Effector memory CD4-positive, alpha-beta T cell (primary cell): ENCODE measurements around the gene TXNRD2.

Experiments used
- DNase-seq, 3 donors: peaks; one replicate each; pipeline ENCODE4 v3.0.0-alpha.2; 2020
- H3K27ac ChIP-seq: 2 replicates; pipeline ENCODE4 v1.7.0; 2013; ENCODE audit warnings: mild to moderate bottlenecking, low read length, moderate library complexity; ENCODE audit not compliant: insufficient read depth, poor library complexity, severe bottlenecking
- H3K27me3 ChIP-seq: replicated peaks from 2 replicates; pipeline ENCODE4 v1.7.0; 2013; ENCODE audit warnings: mild to moderate bottlenecking, low read length; ENCODE audit not compliant: insufficient read depth, control insufficient read depth, poor library complexity, severe bottlenecking
- H3K36me3 ChIP-seq: 2 replicates; pipeline ENCODE4 v1.7.0; 2013; ENCODE audit warnings: mild to moderate bottlenecking, low read length, moderate library complexity; ENCODE audit not compliant: control insufficient read depth, insufficient read depth
- H3K4me1 ChIP-seq: 2 replicates; pipeline ENCODE4 v1.7.0; 2013; ENCODE audit warnings: low read length, mild to moderate bottlenecking; ENCODE audit not compliant: control insufficient read depth, insufficient read depth, poor library complexity, severe bottlenecking
- H3K4me3 ChIP-seq: 2 replicates; pipeline ENCODE4 v1.7.0; 2013; ENCODE audit warnings: low read length, low read depth, mild to moderate bottlenecking; ENCODE audit not compliant: insufficient read depth, poor library complexity, severe bottlenecking
- H3K9me3 ChIP-seq: 2 replicates; pipeline ENCODE4 v1.7.0; 2013; ENCODE audit warnings: mild to moderate bottlenecking, low read length, moderate library complexity; ENCODE audit not compliant: control insufficient read depth
- total RNA-seq, 3 donors: gene quantifications; one replicate each; lab custom pipeline; 2026; lab: John Stamatoyannopoulos, UW

Gene TXNRD2
- total RNA-seq: 12.6 to 17.8 (median 17.0) reads per million in 3 donors

DNA sequence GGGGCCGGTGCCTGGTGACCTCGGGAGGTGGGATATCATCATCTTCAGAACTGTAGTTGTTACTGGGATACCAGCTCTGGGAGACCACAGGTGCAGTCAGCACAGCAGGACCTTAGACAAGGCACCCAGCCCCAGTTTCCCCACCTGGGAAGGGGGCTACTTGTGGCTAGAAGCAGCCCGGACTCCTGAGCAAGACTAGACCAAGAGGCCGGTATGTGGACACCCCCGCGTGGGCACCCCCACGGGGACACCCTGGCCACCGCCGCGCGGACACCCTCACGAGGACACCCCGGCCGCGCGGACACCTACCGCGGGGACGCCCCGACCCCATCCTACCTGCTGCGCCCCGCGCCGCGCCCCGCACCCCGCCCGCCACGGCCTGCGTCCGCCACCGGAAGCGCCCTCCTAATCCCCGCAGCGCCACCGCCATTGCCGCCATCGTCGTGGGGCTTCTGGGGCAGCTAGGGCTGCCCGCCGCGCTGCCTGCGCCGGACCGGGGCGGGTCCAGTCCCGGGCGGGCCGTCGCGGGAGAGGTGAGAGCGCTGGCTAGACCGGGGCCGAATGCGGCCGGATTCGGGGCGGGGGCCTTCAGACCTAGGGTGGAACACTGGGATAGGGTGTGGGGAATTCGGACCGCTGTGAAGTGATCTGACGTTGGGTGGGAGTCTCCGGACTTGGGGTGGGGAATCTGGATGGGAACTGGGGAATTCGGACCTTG is at the start of gene TXNRD2, which contains the start of gene COMT:
TSS of gene TXNRD2 (minus strand) at position 454 of the 718 bp plus-strand sequence. CDS start at position 439, 15 bp downstream.
TSS of gene COMT (plus strand) at position 408 of the 718 bp plus-strand sequence. CDS start 20,755 bp downstream, outside the sequence.
- H3K27ac ChIP-seq: peak within 1 kb of the TSS; percentile 70
- no peaks in the 10 kb centered on the region for H3K27me3 ChIP-seq
- no peaks in the 10 kb centered on the region for H3K9me3 ChIP-seq
- DNase-seq: peak; percentile 36 to 59 (median 46)
- peak within 1 kb of the TSS; percentile 96 for H3K4me3 ChIP-seq
- H3K4me1 ChIP-seq: peaks cover 23% of the 10 kb centered on the region
- H3K36me3 ChIP-seq: peaks cover 3% of the 10 kb centered on the region

DNA sequence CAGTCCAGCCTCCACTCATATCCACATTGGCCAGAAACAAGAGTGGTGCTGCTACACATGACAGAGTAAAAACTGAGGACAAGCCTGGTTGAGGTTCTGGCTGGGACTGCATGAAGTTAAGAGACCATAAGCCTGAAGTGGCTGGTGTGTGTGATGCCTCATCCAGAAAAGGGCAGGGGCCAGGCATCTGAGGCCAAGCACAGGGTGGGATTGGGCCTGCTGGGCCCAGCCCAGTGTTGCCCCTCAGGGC is 49.7 kb upstream of the TXNRD2 start:
- H3K27me3 ChIP-seq: no peaks in the 10 kb centered on the region
- peaks cover 5% of the 10 kb centered on the region for H3K4me1 ChIP-seq
- no peak for DNase-seq

DNA sequence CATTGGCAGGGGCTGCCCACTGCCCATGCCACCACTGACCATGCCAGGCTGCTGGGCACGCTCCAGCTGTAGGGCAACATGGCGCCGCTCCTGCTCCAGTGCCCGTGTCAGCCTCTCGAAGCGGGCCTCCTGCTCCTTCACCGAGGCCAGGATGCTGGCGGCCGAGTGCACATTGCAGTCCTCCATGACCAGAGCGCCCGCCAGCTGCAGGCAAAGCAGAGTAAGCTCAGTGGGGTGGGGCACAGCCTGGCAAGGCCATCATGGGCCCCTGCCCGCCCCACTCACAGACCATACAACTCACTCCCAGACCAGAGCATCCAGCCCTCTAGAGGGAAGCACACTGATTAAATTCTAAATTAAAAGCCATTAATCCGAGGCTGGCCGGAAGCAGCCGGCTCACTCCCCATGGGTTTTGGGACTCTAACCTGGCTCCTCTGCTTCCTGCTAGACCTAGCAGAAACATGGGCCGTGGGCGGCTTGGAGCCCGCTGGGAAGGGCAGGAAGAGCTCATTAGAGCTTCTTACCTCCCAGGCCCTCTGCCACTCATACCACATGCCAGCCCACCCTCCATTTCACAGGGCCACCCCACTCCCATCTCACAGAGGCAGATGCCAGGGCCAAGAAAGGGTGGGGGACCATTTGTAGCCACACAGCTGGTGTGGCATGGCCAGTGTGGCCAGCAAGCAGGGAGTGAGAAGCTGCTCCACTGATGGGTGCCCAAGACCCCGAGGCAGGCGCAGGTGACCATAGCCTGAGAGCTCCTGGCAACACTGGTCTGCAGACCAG is 49.2 kb upstream of the TXNRD2 start:
- Histone ChIP-seq H3K9me3 (no peaks in the 10 kb centered on the region), H3K27ac (no peak overlapping the region), H3K4me3 (no peak overlapping the region), H3K36me3 (no peaks in the 10 kb centered on the region), H3K27me3 (no peaks in the 10 kb centered on the region), H3K4me1 (peaks cover 8% of the 10 kb centered on the region)
- no peak for DNase-seq

More for the DNA sequence above, 49.7 kb upstream of the TXNRD2 start:
- H3K27ac ChIP-seq: no peak overlapping the region
- H3K4me3 ChIP-seq: no peak overlapping the region
- H3K9me3 ChIP-seq: no peaks in the 10 kb centered on the region
- no peaks in the 10 kb centered on the region for H3K36me3 ChIP-seq

DNA sequence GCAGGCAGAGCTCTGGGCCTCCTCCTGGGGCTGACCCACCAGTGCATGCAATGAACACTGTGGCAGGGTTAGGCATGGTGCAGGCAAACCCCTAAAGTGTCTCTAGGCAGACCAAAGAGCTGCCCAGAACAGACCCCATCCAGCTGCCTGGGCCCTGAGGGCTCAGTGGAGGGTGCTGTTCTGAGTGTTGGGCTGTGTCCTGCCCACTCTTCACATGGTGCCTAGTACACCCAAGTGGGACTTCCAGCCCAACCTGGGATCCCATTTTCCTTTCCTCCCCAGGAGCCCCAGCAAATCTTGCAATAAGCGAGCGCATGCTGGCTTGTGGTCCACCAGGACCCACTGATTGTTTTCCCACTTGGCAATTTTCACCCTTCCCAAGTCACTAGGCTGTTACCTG is 48.6 kb upstream of the TXNRD2 start:
- Histone ChIP-seq H3K4me1 (peaks cover 8% of the 10 kb centered on the region), H3K9me3 (no peaks in the 10 kb centered on the region), H3K27me3 (no peaks in the 10 kb centered on the region), H3K36me3 (no peaks in the 10 kb centered on the region), H3K27ac (no peak overlapping the region), H3K4me3 (no peak overlapping the region)
- DNase-seq: no peak

DNA sequence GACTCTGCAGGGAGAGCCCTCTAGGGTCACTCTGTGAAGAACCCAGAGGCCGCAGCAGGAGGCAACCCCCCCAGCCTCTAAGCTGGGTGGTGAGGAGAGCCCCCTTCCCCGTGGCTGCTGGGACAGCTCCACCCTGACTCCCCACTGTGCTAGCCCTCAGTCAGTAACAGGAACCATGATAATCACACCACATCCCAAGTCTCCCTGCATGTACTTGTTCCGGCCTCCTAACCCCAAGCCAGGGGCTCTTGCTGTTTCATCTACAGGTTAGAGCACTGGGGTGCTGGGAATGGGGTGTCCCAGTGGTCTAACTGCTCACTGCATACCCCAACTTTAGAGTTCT is 48.1 kb upstream of the TXNRD2 start:
- no peak overlapping the region for H3K27ac ChIP-seq
- peaks cover 8% of the 10 kb centered on the region for H3K4me1 ChIP-seq
- H3K4me3 ChIP-seq: no peak overlapping the region
- DNase-seq: no peak
- no peaks in the 10 kb centered on the region for H3K27me3 ChIP-seq
- H3K36me3 ChIP-seq: no peaks in the 10 kb centered on the region
- H3K9me3 ChIP-seq: no peaks in the 10 kb centered on the region

DNA sequence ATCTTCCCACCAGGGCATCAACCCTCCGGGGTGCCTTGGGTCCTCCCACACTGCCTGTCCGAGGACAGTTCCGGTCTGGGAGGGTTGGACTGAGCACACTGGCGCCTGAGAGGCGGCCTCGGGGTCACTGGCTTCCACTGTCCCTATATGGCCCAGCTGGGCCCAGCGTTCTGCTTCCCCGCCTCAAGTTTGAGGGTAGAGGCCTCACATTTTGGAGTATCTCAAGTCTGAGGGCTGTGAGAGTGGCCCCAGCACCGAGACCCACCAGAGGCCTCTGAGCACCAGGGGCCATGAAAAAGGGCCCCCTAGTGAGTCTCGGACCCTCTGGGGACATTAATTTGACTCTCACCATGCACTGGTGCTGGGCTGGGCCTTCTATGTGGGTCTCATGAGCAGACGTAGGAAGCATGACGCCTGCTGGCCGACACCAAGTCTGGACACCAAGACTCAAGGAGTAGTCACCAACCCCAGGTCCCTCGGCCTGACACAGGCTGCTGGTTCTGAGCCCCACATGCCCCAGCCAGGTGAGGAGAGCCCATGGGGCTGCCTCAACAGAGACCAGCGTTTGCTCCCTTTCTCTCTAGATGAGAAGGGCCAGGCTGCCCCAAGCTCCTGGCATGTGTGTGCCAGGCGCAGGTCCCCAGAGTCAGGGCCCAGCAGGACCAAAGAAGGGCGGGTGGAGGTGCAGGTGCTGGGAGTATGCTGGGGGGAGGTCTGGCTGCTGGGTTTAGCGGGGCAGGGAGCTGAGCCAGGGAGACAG is 47.5 kb upstream of the TXNRD2 start:
- Histone ChIP-seq H3K4me3 (no peak overlapping the region), H3K27me3 (no peaks in the 10 kb centered on the region), H3K36me3 (no peaks in the 10 kb centered on the region), H3K27ac (no peak overlapping the region), H3K4me1 (peaks cover 8% of the 10 kb centered on the region), H3K9me3 (no peaks in the 10 kb centered on the region)
- no peak for DNase-seq

DNA sequence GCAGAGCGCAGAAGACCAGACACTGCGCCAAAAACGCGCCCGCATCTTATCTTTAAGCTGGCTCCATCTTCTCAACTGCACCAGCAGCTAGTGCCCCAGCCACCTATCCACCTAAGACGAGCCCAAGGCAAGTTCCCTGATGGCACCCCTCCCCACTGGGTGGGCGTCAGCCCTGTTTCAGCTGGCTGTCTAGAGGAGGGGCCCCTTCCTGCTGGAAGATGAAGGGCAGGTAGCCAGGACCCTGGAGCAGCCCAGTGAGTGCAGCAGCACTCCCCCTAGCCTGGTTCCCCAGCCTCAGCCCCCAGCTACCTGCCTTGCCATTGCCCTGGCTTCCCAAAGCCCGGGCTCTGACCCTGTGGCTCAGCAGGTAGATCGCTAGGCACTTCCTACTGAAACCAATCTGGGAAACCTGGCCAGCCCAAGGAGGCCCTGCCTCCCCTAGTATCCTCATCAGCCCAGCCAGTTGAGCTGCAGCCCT is 46.8 kb upstream of the TXNRD2 start:
- Histone ChIP-seq H3K4me1 (peaks cover 8% of the 10 kb centered on the region), H3K36me3 (no peaks in the 10 kb centered on the region), H3K27me3 (no peaks in the 10 kb centered on the region), H3K9me3 (no peaks in the 10 kb centered on the region), H3K4me3 (no peak overlapping the region), H3K27ac (no peak overlapping the region)
- DNase-seq: no peak

DNA sequence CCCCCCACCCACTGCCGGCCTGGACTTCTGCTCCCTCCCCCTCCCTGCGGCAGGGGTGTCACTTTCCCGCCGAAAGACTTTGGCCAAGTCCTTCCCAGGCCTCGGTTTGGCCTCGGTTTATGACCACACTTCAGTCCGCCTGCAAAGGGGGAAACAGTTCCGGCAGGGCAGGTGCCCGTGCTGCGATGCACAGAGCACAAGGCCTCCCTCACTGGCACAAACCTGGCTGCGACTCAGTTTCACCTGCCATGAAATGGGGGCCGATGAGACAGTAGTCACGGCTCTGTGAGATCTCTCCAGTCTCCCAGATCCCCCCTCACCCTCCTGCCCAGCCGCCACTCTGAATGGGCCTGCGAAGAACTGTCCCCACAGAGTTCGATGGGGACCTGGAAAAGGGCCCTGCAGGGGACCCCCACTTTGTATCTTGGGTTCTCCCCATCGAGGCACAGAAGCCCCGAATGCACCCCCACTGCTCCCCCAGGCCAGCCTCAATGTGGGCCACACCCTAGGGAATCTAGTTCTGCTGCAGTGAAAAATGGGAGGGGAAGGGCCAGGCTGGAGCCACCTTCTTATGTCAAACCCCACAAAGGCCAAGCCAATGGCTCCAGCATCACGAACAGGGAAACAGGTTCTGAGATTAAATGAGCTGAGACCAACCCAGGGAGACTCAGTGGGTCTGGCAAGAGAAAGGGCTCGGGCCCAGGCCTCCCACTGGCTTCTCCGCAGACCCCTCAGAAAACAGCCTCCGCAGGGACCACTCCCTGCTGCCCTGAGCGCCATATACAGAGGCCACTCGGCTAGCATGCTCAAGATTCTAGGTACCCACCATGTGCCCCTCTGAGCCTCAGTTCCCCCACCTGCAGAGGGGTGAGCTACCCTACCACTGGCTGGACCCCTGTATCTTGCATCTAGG is 46.0 kb upstream of the TXNRD2 start:
- H3K4me1 ChIP-seq: peaks cover 8% of the 10 kb centered on the region
- H3K27ac ChIP-seq: no peak overlapping the region
- no peaks in the 10 kb centered on the region for H3K9me3 ChIP-seq
- H3K4me3 ChIP-seq: no peak overlapping the region
- H3K27me3 ChIP-seq: no peaks in the 10 kb centered on the region
- DNase-seq: no peak
- no peaks in the 10 kb centered on the region for H3K36me3 ChIP-seq
